Measurements from ENCODE around the gene TTN. TPM values are rescaled to one million over a fixed set of nuclear protein-coding genes. Genes with fewer than 3 reads are reported as not detected.

The TTN gene
- total and polyA plus RNA-seq, 4 donors, result 0.01 to 3.0 (median 0.80) TPM

- WGBS, result 98% methylated on average over 4 of the region's 4 CpGs
- Histone ChIP-seq H3K9me3 (ENCODE audit: control insufficient read depth in 4 of 4, low read length in 3 of 4) (no peaks in the 10 kb centered on the region), H3K4me1 (ENCODE audit: control insufficient read depth in 4 of 4, insufficient read depth in 4 of 4, low read length in 3 of 4) (peaks cover 0 to 9% (median 5%) of the 10 kb centered on the region in 4 donors), H3K27me3 (ENCODE audit: control insufficient read depth in 4 of 4, insufficient read depth in 4 of 4, low read length in 3 of 4) (no peaks in the 10 kb centered on the region), H3K9ac (ENCODE audit: low read depth in 1 of 2, low read length in 2 of 2) (no peak overlapping the region), H3K36me3 (ENCODE audit: control insufficient read depth in 4 of 4, insufficient read depth in 3 of 4, low read depth in 1 of 4, low read length in 3 of 4) (peaks cover 2 to 58% (median 46%) of the 10 kb centered on the region in 4 donors), H3K27ac (ENCODE audit: low read depth in 1 of 2, low read length in 2 of 2) (no peak overlapping the region), H3K4me3 (ENCODE audit: low read depth in 1 of 3, low read length in 3 of 3) (no peak overlapping the region)
- no peak for DNase-seq (ENCODE audit: low spot score)
- TF ChIP-seq JUND (IDR thresholded peaks at IDR 0.05) (no peak), RXRA (IDR thresholded peaks at IDR 0.05) (no peak), NR2F2 (IDR thresholded peaks at IDR 0.05) (no peak), CTCF (IDR thresholded peaks at IDR 0.05; ENCODE audit: low read depth, low read length, missing input control) (no peak), REST (IDR thresholded peaks at IDR 0.05) (no peak), FOXA2 (IDR thresholded peaks at IDR 0.05) (no peak), MAX (IDR thresholded peaks at IDR 0.05) (no peak), SP1 (IDR thresholded peaks at IDR 0.05) (no peak), TAF1 (conservative IDR thresholded peaks at IDR 0.05) (no peak)
Observed at GRCh38 chr2:178502751-178503150, 304.5 kb downstream of the TTN start.

- Histone ChIP-seq H3K4me3 (ENCODE audit: low read depth in 1 of 3, low read length in 3 of 3) (no peak overlapping the region), H3K36me3 (ENCODE audit: control insufficient read depth in 4 of 4, insufficient read depth in 3 of 4, low read depth in 1 of 4, low read length in 3 of 4) (peaks cover 5 to 70% (median 53%) of the 10 kb centered on the region in 4 donors), H3K9me3 (ENCODE audit: control insufficient read depth in 4 of 4, low read length in 3 of 4) (no peaks in the 10 kb centered on the region), H3K4me1 (ENCODE audit: control insufficient read depth in 4 of 4, insufficient read depth in 4 of 4, low read length in 3 of 4) (no peaks in the 10 kb centered on the region), H3K27ac (ENCODE audit: low read depth in 1 of 2, low read length in 2 of 2) (no peak overlapping the region), H3K27me3 (ENCODE audit: control insufficient read depth in 4 of 4, insufficient read depth in 4 of 4, low read length in 3 of 4) (no peaks in the 10 kb centered on the region), H3K9ac (ENCODE audit: low read depth in 1 of 2, low read length in 2 of 2) (no peak overlapping the region)
- no peak for TF ChIP-seq ATF3 (IDR thresholded peaks at IDR 0.05)
- TF ChIP-seq REST (IDR thresholded peaks at IDR 0.05), result no peak
- no peak for TF ChIP-seq HNF4G (IDR thresholded peaks at IDR 0.05)
- TF ChIP-seq CTCF (IDR thresholded peaks at IDR 0.05; ENCODE audit: low read depth, low read length, missing input control), result no peak
- TF ChIP-seq SP1 (IDR thresholded peaks at IDR 0.05), result no peak
- no peak for TF ChIP-seq GABPA (IDR thresholded peaks at IDR 0.05 in 1 of 2, conservative IDR thresholded peaks at IDR 0.05 in 1 of 2)
- no peak for TF ChIP-seq HNF4A (conservative IDR thresholded peaks at IDR 0.05)
- no peak for TF ChIP-seq EGR1 (IDR thresholded peaks at IDR 0.05; ENCODE audit: low read depth in 2 of 2)
- TF ChIP-seq MAX (IDR thresholded peaks at IDR 0.05), result no peak
- TF ChIP-seq YY1 (IDR thresholded peaks at IDR 0.05), result no peak
- TF ChIP-seq JUND (IDR thresholded peaks at IDR 0.05), result no peak
- TF ChIP-seq TAF1 (conservative IDR thresholded peaks at IDR 0.05), result no peak
- no peak for TF ChIP-seq FOXA1 (IDR thresholded peaks at IDR 0.05)
- no peak for TF ChIP-seq FOXA2 (IDR thresholded peaks at IDR 0.05)
- TF ChIP-seq NR2F2 (IDR thresholded peaks at IDR 0.05), result no peak
- no peak for TF ChIP-seq ZBTB33 (IDR thresholded peaks at IDR 0.05)
- TF ChIP-seq RXRA (IDR thresholded peaks at IDR 0.05), result no peak
- no peak for TF ChIP-seq RAD21 (IDR thresholded peaks at IDR 0.05)
- no peak for DNase-seq (ENCODE audit: low spot score)
- WGBS, result 99% methylated on average over 3 of the region's 3 CpGs
Observed at GRCh38 chr2:178499640-178500039, 307.6 kb downstream of the TTN start.

Measured in liver (tissue), 9 donors.